GM19324 (cell line): ENCODE data around the gene MRPL43.

Experiments used
- ATAC-seq: cut with Tn5 transposase; IDR thresholded peaks from one replicate; pipeline ENCODE4 v1.9.1; 2021; ENCODE audit warnings: mild to moderate bottlenecking, moderate library complexity; ENCODE audit not compliant: unreplicated experiment, low FRiP score

Gene MRPL43

DNA sequence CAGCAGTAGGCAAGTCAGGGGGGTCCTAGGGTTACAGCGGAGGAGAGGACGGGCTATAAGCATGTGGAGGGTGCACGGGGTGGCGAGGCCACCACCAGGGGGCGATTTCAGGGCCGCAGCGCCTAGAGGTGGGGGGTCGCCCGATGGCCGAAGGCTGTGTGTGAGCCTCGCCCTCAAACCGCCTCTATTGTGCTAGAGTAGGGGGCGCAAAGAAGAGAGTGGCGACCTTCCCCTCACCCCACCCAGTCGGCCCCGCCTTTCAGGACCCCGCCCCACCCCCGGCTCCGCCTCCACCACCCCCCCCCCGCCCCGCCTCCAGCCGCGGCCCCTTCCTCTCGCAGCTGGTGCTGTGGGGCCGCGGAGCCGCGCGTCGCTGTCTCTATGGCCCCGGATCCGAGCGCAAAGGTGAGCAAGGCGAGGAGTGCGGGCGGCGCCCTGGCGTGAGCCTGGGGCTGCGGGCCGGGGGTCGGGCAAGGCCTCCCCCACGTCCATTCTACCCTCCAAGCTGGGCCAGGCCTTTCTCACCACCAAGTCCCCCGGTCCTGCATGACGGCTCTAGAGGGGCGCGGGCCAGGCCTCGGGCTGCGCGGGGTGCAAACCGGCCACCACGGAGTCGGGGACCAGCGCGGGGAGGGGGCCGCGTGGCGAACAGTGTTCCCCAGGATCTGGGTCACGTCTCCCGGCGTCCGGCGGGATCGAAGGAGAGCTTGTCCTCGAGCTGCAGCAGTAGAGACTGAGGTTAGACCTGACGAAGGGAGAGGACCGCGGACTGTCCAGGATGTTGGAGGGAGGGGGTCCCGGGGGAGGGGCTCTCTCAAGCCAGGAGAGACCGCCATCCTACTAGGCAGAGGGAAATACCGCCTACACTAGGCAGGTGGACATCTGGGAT lies 17.9 kb downstream of the MRPL43 start, which contains the start of gene SEMA4G:
Gene SEMA4G (plus strand): TSS at position 318 of the 889 bp plus-strand sequence. CDS start 3,409 bp downstream, outside the sequence.
- ATAC-seq, result no peak

- ATAC-seq, result no peak
Observed at GRCh38 chr10:100968863-100969186, 18.5 kb downstream of the MRPL43 start.

DNA sequence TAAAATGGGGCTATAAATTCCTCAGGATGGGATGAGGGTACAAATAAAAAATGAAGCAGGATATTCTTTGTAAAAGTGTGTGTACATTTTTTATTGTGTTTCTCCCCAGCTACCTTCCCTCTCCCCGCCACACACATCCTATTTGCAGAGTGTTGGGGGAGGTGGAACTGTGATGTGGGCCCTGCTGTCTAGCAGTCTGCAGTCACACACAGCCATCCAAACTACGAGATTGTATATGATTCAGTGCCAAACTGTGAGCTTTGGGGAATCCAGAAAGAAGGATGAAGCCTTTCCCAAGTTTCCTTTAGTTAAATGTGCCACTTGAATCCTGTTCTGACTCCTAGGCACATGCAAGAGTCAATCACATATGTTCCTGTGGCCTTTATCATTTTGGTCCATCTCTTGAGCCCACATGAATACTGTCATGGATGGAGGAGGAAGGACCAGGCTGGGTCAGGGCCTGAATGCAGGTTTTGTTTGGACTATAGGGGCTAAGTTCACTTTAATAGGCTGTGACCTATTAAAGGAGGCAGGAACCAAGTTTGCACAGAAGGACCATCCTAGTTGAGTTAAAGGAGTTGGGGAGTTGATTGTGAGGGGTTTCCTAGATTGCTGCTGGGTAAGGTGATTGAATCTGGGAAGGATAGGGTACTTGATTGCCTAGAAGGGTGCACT lies 19.1 kb downstream of the MRPL43 start:
- no peak for ATAC-seq

DNA sequence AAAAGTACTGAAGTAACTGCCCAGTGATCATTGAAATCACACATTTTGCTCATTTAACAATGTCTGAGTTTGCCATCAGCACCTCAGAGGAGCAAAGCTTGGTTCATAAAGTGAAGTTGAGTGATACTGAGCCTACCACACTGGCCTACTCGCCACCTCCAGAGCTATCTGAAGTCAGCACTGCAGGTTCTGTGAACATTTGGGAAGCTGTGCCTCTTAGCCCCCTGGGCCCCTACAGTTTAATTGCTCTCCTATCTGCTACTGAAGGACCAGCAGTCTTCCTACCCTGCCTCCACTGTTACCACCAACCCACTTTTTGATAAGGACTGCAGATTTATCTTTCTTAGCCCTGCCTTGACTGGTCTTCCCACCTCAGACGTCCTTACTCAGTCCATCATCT lies 20.0 kb downstream of the MRPL43 start:
- no peak for ATAC-seq

GRCh38 chr10:100966887-100967286 lies 20.4 kb downstream of the MRPL43 start:
- no peak for ATAC-seq

GRCh38 chr10:100965820-100966219 lies 21.5 kb downstream of the MRPL43 start:
- no peak for ATAC-seq

DNA sequence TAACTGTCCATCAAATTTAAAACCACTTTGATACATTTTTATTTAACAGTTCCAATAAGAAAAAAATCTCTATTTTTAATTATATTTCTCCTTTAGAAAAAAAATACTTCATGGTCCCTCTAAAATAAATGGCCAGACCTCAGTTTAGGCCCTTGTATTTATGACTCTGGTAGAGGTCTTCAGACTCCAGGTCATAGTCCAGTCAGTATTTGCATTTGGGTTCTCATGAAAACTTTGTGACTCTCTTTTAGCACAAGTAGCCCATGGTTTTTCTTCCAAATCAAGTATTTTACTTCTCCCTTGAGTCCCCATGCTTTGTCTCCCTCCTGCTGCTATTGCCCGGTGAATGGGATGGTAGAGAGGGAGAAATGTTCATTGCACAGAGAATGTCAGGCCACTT lies 23.5 kb downstream of the MRPL43 start:
- ATAC-seq, result no peak

DNA sequence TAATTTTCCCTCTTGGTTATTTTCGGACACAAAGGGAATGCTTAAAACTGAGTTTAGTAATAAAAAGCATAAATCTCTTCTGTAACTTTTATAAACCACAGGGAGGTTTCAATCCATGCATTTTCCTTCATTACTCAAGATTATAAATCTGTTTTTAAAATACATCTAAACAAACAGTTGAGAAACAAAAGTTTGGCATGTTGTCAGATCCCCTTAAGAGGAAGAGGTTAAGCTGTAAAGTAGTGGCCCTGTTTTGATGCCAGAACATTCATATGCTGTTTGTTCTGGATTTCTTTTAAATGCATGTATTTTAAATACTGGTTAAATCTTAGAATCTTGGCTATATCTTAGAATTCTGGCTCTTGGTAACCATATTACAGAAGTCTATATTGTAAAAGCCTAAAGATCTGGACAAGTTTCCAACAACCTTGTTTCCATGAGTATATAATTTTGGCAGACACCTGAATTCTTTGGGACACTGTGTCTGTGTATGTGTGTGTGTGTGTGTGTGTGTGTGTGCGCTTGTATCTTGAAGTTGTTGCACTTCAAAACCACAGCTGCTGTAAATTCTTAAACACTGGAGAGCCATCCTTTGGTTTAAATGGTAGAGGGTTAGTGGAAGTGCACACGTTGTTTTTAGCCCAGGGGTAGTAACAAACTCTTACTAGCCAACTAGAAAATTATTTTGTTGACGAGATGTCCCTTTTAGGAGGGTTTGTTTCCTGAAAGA lies 24.8 kb downstream of the MRPL43 start:
- no peak for ATAC-seq

GRCh38 chr10:100960251-100960650 lies 27.0 kb downstream of the MRPL43 start:
- ATAC-seq, result no peak

DNA sequence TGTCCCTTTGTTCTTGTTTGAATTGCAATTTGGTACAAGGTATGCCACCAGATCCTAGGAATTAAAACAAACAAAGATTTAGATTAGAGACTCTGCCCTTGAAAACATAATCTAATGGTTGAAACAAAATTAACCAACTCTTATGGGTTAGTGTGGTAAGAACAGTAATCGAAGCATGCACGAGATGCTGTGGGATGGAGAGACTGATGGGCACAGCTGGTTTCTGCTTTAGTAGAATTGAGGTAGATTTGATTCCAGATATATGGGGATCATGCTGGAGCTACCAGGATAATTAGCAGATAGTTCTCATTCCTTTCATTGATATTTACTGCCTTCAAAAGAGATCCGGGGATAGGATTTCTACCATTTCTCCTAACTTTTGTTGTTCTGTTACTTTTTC lies 38.4 kb downstream of the MRPL43 start:
- ATAC-seq, result no peak

DNA sequence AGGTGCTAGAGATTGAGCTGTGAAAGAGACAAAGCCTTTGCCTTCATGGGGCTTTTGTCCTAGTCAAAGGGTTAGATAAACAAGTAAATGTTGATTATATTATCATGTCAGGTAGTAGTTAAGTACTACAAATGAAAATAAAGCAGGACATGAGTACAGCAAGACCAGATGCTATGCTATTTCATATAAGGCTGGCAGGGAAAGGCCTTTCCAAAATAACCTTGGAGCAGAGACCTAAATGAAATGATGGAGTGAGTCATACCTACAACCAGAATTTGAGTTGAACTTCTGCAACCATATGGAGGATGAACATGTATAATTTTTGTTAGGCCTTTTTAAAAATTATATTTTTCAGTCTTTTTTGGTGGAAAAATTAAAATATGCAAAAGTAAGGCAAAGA lies 41.5 kb downstream of the MRPL43 start:
- no peak for ATAC-seq

- no peak for ATAC-seq
Observed at GRCh38 chr10:100943508-100943907, 43.8 kb downstream of the MRPL43 start.

GRCh38 chr10:100942229-100942628 lies 45.1 kb downstream of the MRPL43 start:
- no peak for ATAC-seq

- no peak for ATAC-seq
Observed at GRCh38 chr10:100939763-100940344, 47.4 kb downstream of the MRPL43 start.
